HepG2 (cell line): ENCODE data around the gene NFATC1. TPM values are rescaled to one million over a fixed set of nuclear protein-coding genes. Genes with fewer than 3 reads are reported as not detected.
A peak's percentile ranks its signal among the peaks of the same experiment; 100 is the strongest.

Source experiments
- ATAC-seq: fragments of 200-7000 bp; cut with Tn5 transposase; 3 replicates; pipeline ENCODE4 v1.9.1; 2020; ENCODE audit warnings: mild to moderate bottlenecking, moderate library complexity
- BruUV-seq: library from RNA; stranded (reverse); fragments of 400-500 nt; replicated peaks from 2 replicates; lab custom pipeline; 2021; lab: Mats Ljungman, UMichigan
- CTCF ChIA-PET: fragments of 300-600 bp; formaldehyde crosslinking; extraction: SDS; loops from one replicate; lab custom pipeline; 2021; ENCODE audit warnings: low total read pairs, inconsistent platforms, low intra/inter-chr PET ratio; lab: Yijun Ruan, JAX
- POLR2A ChIA-PET: fragments of 350-600 bp; sonication (Branson Sonifier 250); formaldehyde crosslinking; loops from one replicate; lab custom pipeline; 2020; ENCODE audit warnings: antibody characterized with exemption, inconsistent platforms; lab: Yijun Ruan, JAX
- DNase-seq: peaks from one replicate; pipeline ENCODE4 v3.0.0-alpha.2; 2015; ENCODE audit warnings: low spot score
- FAIRE-seq: peaks from 3 replicates; lab custom pipeline; 2011; peaks lifted over from hg19 to GRCh38; lab: Jason Lieb, UNC
- H2AFZ ChIP-seq: one replicate; pipeline ENCODE4 v1.6.1; 2011; ENCODE audit warnings: low read length, inconsistent platforms
- H3K27ac ChIP-seq: fragments of 300-600 bp; 3 replicates; pipeline ENCODE4 v1.8.0; 2011; ENCODE audit warnings: mixed run types, mild to moderate bottlenecking, mixed read lengths, low read length, inconsistent platforms; ENCODE audit not compliant: insufficient read depth; ENCODE audit errors: extremely low read length
- H3K27me3 ChIP-seq, 2 experiments: fragments of 200-600 bp in 1 of 2; 2 replicates in 1 of 2; 3 replicates in 1 of 2; pipeline versions ENCODE4 v1.6.0 to v1.8.0; 2011; ENCODE audit warnings: low read length in 2 of 2, mild to moderate bottlenecking in 2 of 2, moderate library complexity in 2 of 2, inconsistent platforms in 1 of 2; ENCODE audit not compliant: insufficient read depth in 2 of 2, control insufficient read depth in 1 of 2
- H3K36me3 ChIP-seq, 2 experiments: fragments of 200-600 bp in 1 of 2; replicated peaks in 1 of 2; 2 replicates in 1 of 2; 3 replicates in 1 of 2; pipeline versions ENCODE4 v1.5.1 to v1.8.0; 2011; ENCODE audit warnings: low read length in 2 of 2, inconsistent platforms in 1 of 2; ENCODE audit not compliant: insufficient read depth in 2 of 2, control insufficient read depth in 1 of 2
- H3K4me1 ChIP-seq: 2 replicates; pipeline ENCODE4 v1.5.1; 2012; ENCODE audit warnings: low read length, inconsistent platforms; ENCODE audit not compliant: insufficient read depth
- H3K4me2 ChIP-seq: 2 replicates; pipeline ENCODE4 v1.6.0; 2011; ENCODE audit warnings: low read depth, low read length, inconsistent platforms
- H3K4me3 ChIP-seq, 3 experiments: fragments of 200-600 bp in 1 of 3; sonication (generic), shearing (Covaris generic) in 1 of 3; replicated peaks in 1 of 3; 2 replicates each; pipeline ENCODE4 v1.5.1; 2011 to 2016; ENCODE audit warnings: low read length in 3 of 3, inconsistent platforms in 2 of 3, low read depth in 2 of 3, mild to moderate bottlenecking in 2 of 3, control low read depth in 1 of 3, mixed read lengths in 1 of 3; ENCODE audit not compliant: insufficient read depth in 1 of 3
- H3K79me2 ChIP-seq: one replicate; pipeline ENCODE4 v1.6.1; 2011; ENCODE audit warnings: low read length, inconsistent platforms; ENCODE audit not compliant: insufficient read depth
- H3K9ac ChIP-seq: 2 replicates; pipeline ENCODE4 v1.6.0; 2011; ENCODE audit warnings: mild to moderate bottlenecking, low read depth, low read length, inconsistent platforms; ENCODE audit not compliant: insufficient read depth
- H3K9me3 ChIP-seq: 2 replicates; pipeline ENCODE4 v1.5.1; 2012; ENCODE audit warnings: mild to moderate bottlenecking, low read length
- H4K20me1 ChIP-seq: 2 replicates; pipeline ENCODE4 v1.6.0; 2011; ENCODE audit warnings: inconsistent platforms, mild to moderate bottlenecking, low read length, moderate library complexity; ENCODE audit not compliant: insufficient read depth
- AGO1 ChIP-seq: fragments of 200-400 bp; formaldehyde crosslinking; IDR thresholded peaks from 2 replicates; pipeline ENCODE4 v1.6.1; 2017; ENCODE audit warnings: mild to moderate bottlenecking, low read depth, low read length, moderate library complexity; ENCODE audit not compliant: poor library complexity, severe bottlenecking
- HNF4A ChIP-seq: sonication (generic); formaldehyde crosslinking; IDR thresholded peaks from 2 replicates; pipeline ENCODE4 v1.4.0; 2020; ENCODE audit warnings: missing genetic modification reagents
- KDM1A ChIP-seq: IDR thresholded peaks from 2 replicates; pipeline ENCODE4 v1.6.1; 2016; ENCODE audit warnings: missing compliant biosample characterization
- KDM2A ChIP-seq: sonication (generic); formaldehyde crosslinking; IDR thresholded peaks from 2 replicates; pipeline ENCODE4 v1.4.0; 2020; ENCODE audit warnings: low read depth, missing genetic modification reagents, borderline replicate concordance
- KLF9 ChIP-seq: IDR thresholded peaks from 2 replicates; pipeline ENCODE4 v1.6.1; 2016; ENCODE audit warnings: low read depth
- MED13 ChIP-seq: sonication (generic); formaldehyde crosslinking; IDR thresholded peaks from 2 replicates; pipeline ENCODE4 v1.5.0; 2020; ENCODE audit warnings: missing genetic modification reagents
- PHF8 ChIP-seq: sonication (generic); formaldehyde crosslinking; IDR thresholded peaks from 2 replicates; pipeline ENCODE4 v1.5.0; 2020; ENCODE audit warnings: missing genetic modification reagents
- ZBTB7B ChIP-seq: sonication (generic); formaldehyde crosslinking; IDR thresholded peaks from 2 replicates; pipeline ENCODE4 v1.4.0; 2020; ENCODE audit warnings: missing genetic modification reagents
- ZNF124 ChIP-seq: sonication (generic); formaldehyde crosslinking; IDR thresholded peaks from 2 replicates; pipeline ENCODE4 v1.4.0; 2020; ENCODE audit warnings: missing genetic modification reagents
- ZNF441 ChIP-seq: sonication (generic); formaldehyde crosslinking; IDR thresholded peaks from 2 replicates; pipeline ENCODE4 v1.7.0; 2021; ENCODE audit warnings: missing genetic modification reagents, borderline replicate concordance
- ZNF737 ChIP-seq: sonication (generic); formaldehyde crosslinking; IDR thresholded peaks from 2 replicates; pipeline ENCODE4 v1.5.0; 2020; ENCODE audit warnings: missing genetic modification reagents, mild to moderate bottlenecking, borderline replicate concordance
- WGBS: methylation state at CpG from one replicate; pipeline ENCODE4 v1.1.6; 2017; ENCODE audit warnings: low lambda C conversion rate; 5-methylcytosine and 5-hydroxymethylcytosine counted together
- in situ Hi-C: cut with HindIII; loops from 2 replicates; pipeline ENCODE4 v1.10.0; 2017; ENCODE audit warnings: low pct_unique_long_range_greater_than_20kb; ENCODE audit not compliant: extremely low pct_ligation_motif_present
- intact Hi-C: fragments of 100-400 bp; cut with micrococcal nuclease; formaldehyde crosslinking; loops from one replicate; pipeline ENCODE4 v1.10.0; 2022; ENCODE audit not compliant: unreplicated experiment
- polyA plus RNA-seq, 8 experiments: library from polyadenylated mRNA; depleted of rRNA in 3 of 8; stranded (reverse) in 7 of 8; unstranded in 1 of 8; fragments of >200 nt; fragmentation: Illumina TruSeq in 4 of 8; extraction: Trizol in 4 of 8; gene quantifications; 2 replicates each; pipeline versions ENCODE4 v1.2.1 to v1.2.3, GENCODE V29; 2011 to 2016; ENCODE audit warnings: low read depth in 4 of 8, missing spikeins in 1 of 8, mixed read lengths in 1 of 8; ENCODE audit not compliant: insufficient read depth in 1 of 8
- total RNA-seq, 5 experiments: library from RNA; depleted of rRNA; stranded (reverse); fragments of >200 nt; fragmentation: Illumina TruSeq; extraction: Trizol; gene quantifications; 2 replicates each; pipeline ENCODE4 v1.2.3, GENCODE V29; 2016; ENCODE audit warnings: low read depth in 1 of 5
- TF ChIP-seq, protein P1 (sequence below): sonication (generic); formaldehyde crosslinking; IDR thresholded peaks from 2 replicates; pipeline ENCODE4 v1.4.0; 2020; ENCODE audit warnings: missing genetic modification reagents
- TF ChIP-seq, protein P2 (sequence below): sonication (generic); formaldehyde crosslinking; IDR thresholded peaks from 2 replicates; pipeline ENCODE4 v1.5.0; 2020; ENCODE audit warnings: mild to moderate bottlenecking, missing genetic modification reagents
- TF ChIP-seq, protein P3 (sequence below): IDR thresholded peaks from 2 replicates; pipeline ENCODE4 v1.6.1; 2016
- TF ChIP-seq, protein P4 (sequence below): sonication (generic); formaldehyde crosslinking; IDR thresholded peaks from 2 replicates; pipeline ENCODE4 v1.5.1; 2020; ENCODE audit warnings: missing genetic modification reagents, mild to moderate bottlenecking, borderline replicate concordance

NFATC1 gene
- total and polyA plus RNA-seq, 2 of the 13 experiments (the other 11 are each of a cell fraction or from before 2014, with no cell fraction given), result not detected

DNA sequence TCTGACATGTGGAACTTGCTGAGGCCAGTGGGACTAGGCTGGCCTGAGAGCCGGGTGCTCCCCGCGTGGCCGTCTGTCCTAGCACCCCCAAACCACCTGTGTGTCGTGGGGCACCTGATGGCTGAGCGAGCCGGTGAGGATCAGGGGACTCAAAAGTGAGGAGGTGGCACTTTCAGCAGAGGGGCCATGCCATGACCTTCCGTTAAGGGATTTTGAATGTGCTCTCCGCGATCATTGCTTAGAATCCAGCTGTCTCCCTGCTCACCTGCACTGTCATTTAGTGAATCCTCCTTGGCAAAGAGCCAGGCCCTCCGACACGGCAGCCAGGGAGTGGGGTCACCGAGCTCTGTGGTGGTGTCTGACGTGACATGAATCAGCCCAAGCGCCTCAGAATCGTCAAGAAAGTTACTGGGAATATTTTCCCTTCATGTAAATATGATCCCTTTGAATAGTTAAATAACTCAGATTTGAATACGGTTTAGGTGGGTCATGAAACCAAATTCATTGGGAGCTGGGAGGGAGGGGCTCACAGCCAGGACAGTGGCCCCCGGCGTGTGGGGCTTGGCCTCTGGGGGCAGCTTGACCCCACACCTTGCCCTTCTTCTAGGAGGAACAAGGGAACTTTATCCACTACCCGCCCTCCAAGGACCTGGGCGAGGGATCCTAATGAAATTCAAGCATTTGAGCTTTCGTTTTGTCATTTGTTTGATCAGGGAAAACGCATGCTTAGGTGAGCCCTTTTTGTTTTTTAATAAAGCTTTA, 9.5 kb downstream of the NFATC1 start:
- H3K9me3 ChIP-seq, result no peaks in the 10 kb centered on the region
- ChIA-PET CTCF (no interaction called here), POLR2A (no interaction called here)
- no peak for ATAC-seq
- no peak overlapping the region for H3K27ac ChIP-seq
- H3K79me2 ChIP-seq, result no peaks in the 10 kb centered on the region
- H3K4me1 ChIP-seq, result 0 out of 2 replicates have a peak, but pooled peaks cover 6% of the 10 kb centered on the region
- H3K36me3 ChIP-seq, result no peaks in the 10 kb centered on the region
- DNase-seq, result no peak
- H2AFZ ChIP-seq, result no peak overlapping the region
- no peak for FAIRE-seq
- no peak overlapping the region for H3K9ac ChIP-seq
- peak overlapping the region; percentile 29; the same call in 1 of the 2 replicates for H3K4me2 ChIP-seq
- H3K27me3 ChIP-seq, result peaks cover 14 to 57% of the 10 kb centered on the region in 2 experiments
- no peak overlapping the region; a peak in 1 of 6 replicates for H3K4me3 ChIP-seq
- no peak for TF ChIP-seq ZBTB7B
- TF ChIP-seq KLF9, result no peak
- TF ChIP-seq, protein P1, sequence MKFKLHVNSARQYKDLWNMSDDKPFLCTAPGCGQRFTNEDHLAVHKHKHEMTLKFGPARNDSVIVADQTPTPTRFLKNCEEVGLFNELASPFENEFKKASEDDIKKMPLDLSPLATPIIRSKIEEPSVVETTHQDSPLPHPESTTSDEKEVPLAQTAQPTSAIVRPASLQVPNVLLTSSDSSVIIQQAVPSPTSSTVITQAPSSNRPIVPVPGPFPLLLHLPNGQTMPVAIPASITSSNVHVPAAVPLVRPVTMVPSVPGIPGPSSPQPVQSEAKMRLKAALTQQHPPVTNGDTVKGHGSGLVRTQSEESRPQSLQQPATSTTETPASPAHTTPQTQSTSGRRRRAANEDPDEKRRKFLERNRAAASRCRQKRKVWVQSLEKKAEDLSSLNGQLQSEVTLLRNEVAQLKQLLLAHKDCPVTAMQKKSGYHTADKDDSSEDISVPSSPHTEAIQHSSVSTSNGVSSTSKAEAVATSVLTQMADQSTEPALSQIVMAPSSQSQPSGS, result no peak
- no peak for TF ChIP-seq KDM2A (CRISPR knock-in tag)
- TF ChIP-seq ZNF441, result no peak
- TF ChIP-seq PHF8 (CRISPR knock-in tag), result no peak
- TF ChIP-seq ZNF124 (CRISPR knock-in tag), result no peak
- no peak for TF ChIP-seq AGO1
- TF ChIP-seq, protein P2, sequence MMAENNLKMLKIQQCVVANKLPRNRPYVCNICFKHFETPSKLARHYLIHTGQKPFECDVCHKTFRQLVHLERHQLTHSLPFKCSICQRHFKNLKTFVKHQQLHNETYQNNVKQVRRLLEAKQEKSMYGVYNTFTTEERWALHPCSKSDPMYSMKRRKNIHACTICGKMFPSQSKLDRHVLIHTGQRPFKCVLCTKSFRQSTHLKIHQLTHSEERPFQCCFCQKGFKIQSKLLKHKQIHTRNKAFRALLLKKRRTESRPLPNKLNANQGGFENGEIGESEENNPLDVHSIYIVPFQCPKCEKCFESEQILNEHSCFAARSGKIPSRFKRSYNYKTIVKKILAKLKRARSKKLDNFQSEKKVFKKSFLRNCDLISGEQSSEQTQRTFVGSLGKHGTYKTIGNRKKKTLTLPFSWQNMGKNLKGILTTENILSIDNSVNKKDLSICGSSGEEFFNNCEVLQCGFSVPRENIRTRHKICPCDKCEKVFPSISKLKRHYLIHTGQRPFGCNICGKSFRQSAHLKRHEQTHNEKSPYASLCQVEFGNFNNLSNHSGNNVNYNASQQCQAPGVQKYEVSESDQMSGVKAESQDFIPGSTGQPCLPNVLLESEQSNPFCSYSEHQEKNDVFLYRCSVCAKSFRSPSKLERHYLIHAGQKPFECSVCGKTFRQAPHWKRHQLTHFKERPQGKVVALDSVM (CRISPR knock-in tag), result no peak
- TF ChIP-seq HNF4A, result no peak
- no peak for TF ChIP-seq ZNF737
- TF ChIP-seq, protein P3, sequence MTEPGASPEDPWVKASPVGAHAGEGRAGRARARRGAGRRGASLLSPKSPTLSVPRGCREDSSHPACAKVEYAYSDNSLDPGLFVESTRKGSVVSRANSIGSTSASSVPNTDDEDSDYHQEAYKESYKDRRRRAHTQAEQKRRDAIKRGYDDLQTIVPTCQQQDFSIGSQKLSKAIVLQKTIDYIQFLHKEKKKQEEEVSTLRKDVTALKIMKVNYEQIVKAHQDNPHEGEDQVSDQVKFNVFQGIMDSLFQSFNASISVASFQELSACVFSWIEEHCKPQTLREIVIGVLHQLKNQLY (CRISPR knock-in tag), result no peak
- TF ChIP-seq KDM1A (CRISPR knock-in tag), result no peak
- no peak for TF ChIP-seq MED13
- TF ChIP-seq, protein P4, sequence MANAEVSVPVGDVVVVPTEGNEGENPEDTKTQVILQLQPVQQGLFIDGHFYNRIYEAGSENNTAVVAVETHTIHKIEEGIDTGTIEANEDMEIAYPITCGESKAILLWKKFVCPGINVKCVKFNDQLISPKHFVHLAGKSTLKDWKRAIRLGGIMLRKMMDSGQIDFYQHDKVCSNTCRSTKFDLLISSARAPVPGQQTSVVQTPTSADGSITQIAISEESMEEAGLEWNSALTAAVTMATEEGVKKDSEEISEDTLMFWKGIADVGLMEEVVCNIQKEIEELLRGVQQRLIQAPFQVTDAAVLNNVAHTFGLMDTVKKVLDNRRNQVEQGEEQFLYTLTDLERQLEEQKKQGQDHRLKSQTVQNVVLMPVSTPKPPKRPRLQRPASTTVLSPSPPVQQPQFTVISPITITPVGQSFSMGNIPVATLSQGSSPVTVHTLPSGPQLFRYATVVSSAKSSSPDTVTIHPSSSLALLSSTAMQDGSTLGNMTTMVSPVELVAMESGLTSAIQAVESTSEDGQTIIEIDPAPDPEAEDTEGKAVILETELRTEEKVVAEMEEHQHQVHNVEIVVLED (CRISPR knock-in tag), result no peak
- TF ChIP-seq, all 625 proteins: peak for 0
- no peaks in the 10 kb centered on the region; the same call in 1 of the 2 replicates for H4K20me1 ChIP-seq
- 39% methylated on average over 14 of the region's 23 CpGs for WGBS
- no TSS peak for BruUV-seq
- in situ Hi-C loops, result no loop called here
- intact Hi-C loops, result no loop called here
